NOMO-1 treated with dmso at 0.1 percent for 144 hours (cell line): ENCODE measurements around the gene ASPG.

ENCODE experiments used
- DNase-seq: peaks from one replicate; lab custom pipeline; 2025; ENCODE audit not compliant: unreplicated experiment; lab: John Stamatoyannopoulos, UW

ASPG gene

DNA sequence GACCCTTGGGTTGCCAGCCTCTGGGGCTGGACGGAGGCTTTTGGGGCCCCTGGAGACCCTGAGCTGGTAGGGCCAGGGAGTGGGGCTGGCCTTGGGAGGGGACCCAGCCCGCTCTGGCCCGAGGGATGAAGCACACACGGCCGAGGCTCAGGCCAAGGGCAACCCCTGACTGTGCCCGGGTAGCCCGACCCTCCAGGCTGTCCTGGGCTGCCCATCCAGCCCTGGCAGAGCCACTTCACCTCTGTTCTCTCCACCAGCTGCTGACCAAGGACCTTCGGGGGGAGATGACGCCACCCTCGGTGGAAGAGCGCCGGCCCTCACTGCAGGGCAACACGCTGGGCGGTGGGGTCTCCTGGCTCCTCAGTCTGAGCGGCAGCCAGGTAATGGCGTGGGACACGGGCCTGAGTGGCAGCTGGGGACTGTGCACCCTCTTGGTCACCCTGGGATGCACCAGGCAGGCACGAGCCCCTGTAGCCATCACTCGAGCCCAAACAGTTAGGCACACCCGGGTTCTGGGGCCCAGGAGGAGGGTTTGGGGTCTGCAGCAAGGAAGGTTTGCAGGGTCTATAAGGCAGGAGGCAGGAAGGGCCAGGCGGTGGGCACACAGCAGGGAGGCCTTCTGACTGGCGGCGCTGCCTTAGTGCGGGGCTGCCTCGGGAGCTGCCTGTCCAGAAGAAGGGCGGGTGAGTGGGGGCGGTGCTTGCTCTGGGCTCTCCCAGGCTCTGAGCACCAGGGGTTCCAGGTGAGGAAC lies 19.7 kb downstream of the ASPG start:
- no peak for DNase-seq

DNA sequence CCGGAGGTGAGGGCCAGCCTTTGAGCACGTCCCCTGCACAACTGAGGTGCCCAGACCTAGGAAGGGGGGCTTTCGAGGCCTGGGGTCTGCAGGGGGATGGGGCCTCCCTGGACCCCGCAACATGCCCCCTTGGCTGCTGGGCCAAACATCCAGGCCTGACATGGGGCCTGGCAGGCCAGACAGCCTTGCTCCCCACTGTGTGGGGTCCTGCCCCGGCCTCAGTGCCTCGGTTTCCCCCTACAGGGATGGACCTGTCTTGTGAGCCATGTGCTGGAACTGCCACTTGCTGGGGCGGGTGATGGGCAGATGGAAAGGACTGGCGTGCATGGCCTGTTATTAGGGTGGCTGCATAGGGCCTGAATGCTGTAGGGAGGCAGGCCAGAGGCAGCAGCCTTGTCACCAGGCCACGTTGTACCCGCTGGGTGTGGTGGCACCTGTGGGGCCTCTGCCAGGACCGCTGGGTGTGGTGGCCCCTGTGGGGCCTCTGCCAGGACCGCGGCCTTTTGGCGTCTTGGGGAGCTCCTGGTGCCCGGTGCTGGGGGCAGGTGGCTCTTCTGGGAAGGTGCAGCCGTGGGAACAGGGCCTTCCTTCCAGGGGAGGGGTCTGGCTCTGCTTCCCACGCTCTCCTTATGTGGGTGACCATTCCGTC lies 20.4 kb downstream of the ASPG start:
- DNase-seq: no peak

DNA sequence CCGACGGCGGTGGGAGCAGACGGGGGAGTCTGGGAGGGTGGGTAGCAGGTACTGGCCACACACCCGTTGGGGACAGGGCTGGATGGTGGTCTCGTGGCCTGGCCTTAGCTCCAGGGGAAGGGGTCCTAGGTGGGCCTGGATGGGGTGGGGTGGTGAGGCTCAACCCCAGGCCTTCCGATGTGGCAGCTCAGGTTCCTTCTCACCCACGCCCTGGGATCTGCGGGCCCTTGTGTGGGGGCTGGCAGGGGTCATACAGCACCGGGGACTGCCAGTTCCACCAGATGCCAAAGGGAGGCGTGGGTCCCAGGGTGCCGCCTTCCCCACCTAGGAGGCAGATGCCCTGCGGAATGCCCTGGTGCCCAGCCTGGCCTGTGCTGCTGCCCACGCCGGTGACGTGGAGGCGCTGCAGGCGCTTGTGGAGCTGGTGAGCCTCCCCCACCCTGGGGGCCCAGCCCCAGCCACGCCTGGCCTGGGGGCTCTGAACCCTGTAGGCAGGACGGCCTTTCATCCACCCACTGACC lies 21.0 kb downstream of the ASPG start:
- no peak for DNase-seq

DNA sequence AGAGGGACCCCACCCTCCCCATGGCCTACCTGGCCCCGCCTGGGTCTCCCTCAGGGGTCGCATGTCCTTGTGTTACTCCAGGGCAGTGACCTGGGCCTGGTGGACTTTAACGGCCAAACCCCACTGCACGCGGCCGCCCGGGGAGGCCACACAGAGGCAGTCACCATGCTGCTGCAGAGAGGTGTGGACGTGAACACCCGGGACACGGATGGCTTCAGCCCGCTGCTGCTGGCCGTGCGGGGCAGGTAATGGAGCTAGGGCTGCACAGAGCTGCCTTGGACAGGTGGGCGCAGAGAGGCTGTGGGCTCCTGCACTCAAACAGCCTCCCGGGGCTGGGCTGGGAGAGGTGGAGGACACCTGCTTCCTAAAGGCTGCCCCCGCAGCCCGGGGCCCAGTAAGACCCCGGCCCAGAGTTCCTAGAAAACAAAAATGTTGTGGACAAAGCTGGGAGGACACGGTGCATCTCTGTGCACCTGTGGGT lies 21.6 kb downstream of the ASPG start:
- no peak for DNase-seq

DNA sequence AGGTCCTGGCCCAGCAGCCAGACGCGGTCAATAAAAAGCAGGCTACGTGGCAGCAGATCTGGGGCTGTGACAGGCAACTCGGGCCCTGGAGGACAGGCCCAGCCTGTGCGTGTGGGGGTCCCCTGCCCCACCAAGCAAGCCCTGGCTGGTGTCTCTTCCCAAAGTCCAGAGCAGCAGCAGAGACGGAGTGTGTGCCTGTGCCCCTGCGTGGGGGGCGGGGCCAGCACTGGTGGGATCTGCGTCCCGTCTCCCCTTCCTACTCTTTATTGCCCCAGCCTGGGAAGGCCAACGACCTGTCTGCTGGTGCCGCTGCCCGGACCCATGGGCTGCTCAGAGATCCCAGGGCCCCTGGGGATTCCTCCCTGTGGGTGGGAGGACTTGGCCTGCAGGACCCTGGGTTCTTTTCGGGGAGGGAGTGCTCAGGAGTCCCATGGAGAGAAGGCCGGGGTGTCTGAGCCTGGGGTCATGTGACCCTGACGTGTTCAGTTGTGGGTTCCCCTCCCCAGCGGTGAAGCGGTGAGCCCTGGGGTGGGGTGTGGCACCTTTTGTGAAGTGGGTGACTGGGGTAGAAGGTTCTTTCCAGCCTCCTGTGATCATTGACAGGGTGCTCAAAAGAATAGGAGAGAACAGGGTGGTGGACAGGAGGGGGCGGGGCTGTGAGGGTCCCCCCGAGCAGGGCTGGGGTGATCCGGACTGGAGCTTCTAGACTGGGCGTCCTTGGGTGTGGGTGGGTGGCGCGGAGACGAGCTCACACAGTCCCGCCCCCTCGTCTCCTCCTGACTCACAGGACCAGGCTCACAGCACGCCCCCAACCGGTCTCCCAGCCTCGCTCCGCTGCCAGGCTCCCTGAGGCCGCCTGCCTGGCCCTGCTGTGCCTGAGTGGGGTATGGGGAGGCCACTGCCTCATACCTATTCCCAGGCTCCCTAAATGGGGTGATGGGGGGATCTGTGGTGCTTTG lies 22.4 kb downstream of the ASPG start:
- DNase-seq: no peak

DNA sequence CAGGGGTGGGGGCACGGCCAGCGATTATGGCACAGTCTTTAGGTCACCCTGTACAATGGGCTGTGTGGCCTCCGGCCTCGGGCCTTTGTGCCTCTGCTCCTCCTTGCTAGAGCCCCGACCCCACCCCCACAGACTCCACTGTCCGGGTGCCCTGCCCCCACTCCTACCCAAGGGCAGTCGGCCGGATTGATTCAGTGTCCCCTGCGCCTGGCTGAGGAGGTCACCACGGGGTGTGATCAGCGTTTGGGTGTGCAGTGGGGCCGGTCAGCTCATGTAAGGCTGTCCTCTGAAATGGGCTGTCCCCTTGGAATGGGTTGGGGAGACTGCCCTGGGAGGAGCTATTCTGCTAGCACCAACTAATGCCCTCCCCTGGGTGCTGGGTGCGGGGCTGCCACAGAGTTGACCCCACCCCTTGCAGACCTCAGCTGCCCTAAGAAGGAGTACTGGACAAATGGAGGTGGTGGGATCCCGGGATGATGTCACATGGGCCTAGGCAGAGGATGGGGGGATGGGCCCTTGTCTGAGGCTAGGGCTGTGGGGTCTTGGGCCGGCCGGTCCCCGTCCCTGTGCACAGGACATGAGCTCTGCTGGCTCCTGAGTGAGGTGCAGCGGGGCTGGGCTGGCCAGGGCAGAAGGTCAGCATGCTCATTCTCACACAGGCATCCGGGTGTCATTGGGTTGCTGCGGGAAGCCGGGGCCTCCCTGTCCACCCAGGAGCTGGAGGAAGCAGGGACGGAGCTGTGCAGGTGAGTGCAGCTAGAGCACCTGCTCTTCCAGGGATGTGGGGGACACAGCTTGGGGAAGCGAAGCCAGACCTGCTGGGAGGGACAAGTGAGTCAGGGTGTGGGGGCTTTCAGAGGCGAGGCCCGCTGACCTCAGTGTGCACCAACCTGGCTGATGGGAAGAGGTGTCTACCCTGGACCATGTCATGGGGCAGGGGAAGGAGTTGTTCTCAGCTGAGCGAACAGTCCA lies 23.4 kb downstream of the ASPG start:
- DNase-seq: no peak

DNA sequence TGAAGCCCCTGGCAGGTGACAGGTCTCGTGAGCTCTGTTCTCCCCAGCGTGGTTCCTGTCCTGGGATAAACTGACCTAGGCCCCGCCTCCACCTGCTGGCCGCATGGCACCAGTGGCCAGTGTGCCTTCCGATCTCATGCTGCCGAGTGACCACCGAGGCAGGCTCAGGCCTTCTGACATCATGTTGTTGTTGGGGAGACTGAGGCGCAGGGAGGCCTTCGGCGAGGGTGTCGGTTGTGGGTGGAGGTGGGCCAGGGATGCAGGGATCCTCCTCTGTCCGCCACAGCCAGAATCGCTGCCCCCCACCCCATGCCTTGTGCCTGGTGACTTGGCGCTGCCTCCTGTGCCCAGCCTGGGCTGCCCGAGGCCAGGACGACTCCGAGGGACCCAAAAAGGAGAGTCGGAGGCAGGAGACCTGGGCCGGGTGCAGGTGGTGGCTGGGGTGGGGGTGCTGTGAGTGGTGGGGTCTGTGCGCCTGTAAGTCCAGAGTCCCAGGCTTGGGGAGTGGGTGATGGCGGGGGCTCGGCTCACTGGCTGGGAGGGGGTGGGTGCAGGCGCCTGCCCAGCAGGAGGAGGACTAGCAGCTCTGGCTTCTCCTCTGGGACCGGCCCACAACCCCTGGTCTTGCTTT lies 24.3 kb downstream of the ASPG start:
- DNase-seq: no peak

DNA sequence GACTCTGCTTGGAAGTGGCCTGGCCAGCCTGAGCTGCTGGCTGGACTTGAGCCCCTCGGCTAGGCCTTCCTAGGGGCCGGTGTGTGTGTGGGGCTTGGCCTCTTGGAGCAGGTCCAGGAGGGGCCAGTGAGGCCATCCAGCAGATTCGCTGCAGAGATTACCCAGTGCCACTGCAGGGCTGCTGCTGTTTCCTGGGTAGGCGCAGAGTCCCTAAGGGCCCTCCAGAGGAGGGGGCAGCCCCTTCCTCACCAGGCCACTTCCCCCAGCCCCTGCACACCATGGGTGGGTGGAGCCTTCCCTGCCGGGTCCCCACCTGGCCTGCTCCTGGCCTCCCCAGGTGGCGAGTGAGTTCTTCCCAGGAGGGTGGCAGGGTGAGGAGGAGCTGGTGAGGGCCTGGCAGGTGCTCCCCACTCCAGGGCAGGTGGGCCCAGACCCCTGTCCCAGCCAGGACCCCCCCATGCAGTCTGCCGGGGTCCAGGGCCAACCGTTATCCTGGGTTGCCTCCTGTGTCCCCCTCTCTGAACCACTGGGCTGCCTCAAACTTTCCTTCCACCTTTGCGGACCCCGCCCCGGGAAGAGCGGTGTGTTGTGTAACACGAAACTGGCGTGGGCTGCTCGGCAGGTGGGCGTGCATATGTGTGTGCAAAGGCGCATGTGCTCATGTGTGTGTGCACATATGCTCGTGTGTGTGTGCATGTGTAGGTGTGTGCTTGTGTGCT lies 25.1 kb downstream of the ASPG start:
- DNase-seq: no peak

DNA sequence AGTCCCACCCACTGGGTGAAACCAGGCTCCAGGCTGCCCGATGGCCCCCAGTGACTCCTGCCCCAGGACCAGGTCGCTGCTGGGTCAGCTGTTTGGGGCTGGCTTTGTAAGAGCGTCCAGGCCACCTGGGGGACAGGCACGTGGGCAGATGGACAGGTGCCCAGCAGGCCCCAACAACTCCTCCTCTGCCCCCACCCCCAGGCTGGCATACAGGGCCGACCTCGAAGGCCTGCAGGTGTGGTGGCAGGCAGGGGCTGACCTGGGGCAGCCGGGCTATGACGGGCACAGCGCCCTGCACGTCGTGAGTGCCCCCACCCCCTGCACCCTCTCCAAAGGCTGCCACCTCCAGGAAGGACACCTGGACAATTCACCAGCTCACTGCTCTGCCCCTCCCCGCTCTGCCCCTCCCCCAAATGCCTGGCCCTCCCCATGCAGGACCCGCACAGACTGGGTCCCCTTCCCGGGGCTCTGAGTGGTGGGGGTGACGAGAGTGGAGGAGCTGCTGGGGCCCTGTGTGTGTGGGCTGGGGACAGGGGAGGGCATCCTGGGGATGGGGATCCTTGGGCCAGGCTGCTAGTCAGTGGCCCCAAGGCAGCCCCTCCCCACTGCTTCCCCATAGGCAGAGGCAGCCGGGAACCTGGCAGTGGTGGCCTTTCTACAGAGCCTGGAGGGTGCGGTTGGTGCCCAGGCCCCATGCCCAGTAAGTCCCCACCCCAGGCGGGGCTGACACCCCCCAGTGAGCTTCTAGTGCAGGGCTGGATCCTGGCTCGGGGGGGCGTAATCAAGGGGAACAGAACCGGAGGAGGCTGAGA lies 26.0 kb downstream of the ASPG start:
- no peak for DNase-seq

DNA sequence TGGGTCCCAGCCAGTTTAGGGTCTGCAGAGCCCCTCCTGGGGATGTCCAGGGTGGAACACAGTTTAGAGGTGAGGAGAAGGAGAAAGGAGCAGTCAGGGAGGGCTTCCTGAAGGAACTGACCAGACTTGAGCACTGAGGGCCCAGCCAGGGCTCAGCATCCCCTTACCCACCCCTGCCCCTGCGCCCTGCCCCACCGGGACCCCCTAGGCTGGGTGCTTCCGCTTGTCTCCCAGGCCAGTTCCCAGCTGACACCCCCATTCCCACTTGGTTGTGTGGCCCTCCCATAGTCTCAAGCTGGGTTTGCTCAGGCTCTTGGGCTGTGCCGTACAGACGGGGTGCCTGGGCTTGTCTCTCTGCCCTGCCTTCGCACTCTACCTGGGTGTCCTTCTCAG lies 26.6 kb downstream of the ASPG start:
- DNase-seq: no peak

DNA sequence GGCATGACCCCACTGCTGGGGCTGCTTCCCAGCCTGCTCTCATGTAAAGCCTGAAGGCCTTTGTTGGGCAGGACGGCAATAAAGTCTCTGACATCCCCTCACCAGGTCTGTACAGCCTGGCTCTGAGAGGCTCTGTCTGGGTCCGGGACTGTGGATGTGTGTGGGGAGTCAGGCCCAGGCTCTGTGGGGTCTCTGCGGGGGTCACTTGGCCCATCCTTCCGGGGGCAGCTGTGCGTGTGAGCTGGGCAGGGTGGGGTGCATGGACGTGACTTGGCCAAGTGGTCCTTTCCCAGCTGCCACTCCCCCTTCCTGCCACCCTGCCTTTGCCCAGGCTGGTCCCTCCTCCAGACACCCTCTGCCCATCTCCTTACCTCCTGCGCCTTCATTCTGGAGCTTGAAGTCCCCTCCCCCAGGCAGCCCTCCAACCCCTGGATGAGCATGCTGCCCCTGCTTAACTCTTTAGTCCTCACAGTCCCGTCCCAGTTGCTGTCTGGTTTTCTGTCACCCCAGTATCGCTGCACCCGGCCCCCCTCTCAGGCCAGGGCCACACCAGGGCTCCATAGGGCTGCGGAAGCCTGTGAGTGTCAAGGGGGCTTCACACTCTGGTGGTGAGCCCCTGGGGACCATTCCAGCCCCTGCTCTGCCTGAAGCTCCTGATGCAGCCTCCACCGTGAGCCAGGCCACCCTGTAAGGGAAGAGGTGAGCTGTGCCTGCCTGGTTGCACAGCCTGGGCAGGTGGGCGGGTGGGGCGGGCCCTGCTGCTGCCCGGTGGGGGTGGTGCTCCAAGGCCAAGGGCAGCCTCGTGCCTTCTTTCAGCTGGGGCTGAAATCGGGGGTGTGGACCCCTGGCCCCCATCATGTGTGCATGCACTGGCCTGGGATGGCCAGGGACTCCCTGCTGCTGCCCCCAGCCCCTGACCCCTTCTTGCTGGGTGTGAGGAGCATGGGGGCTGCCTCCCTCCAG lies 27.4 kb downstream of the ASPG start:
- no peak for DNase-seq

DNA sequence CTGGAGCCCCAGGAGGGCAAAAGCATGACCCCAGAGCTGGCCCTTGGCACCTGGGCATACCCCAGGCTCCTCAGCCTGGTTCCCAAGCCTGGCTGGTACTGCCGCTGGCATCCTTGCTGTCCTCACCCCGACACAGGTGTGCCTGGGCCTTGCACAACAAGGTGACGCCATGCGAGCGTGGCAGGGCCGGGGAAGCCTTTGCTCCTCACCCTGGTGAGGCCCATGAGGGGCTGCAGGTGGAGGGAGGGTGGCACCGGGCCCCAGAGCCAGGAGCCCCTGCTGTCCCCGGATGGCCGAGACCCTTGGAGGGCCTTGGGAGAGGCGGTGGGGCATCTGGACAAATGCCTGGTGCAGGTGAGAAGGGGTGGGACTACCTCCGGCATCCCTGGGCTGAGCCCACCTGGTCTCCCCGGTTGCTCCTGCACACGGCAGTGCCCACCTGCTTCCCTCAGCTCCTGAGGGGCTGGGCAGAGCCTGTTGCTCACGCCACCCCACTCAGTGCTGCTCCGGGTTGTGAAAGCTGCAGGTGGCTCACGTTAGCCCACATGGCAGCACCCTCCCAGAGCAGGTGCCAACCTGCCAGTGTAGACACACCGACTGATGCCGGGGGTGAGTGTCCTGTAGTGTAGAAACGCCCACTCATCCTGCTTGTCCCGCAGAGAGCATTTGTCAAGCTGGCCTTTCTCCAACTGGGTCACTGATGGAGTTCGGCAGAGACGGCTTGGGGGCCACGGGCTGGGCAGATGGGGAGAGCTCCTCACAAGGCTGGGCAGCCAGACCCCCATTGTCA lies 28.3 kb downstream of the ASPG start:
- DNase-seq: no peak

DNA sequence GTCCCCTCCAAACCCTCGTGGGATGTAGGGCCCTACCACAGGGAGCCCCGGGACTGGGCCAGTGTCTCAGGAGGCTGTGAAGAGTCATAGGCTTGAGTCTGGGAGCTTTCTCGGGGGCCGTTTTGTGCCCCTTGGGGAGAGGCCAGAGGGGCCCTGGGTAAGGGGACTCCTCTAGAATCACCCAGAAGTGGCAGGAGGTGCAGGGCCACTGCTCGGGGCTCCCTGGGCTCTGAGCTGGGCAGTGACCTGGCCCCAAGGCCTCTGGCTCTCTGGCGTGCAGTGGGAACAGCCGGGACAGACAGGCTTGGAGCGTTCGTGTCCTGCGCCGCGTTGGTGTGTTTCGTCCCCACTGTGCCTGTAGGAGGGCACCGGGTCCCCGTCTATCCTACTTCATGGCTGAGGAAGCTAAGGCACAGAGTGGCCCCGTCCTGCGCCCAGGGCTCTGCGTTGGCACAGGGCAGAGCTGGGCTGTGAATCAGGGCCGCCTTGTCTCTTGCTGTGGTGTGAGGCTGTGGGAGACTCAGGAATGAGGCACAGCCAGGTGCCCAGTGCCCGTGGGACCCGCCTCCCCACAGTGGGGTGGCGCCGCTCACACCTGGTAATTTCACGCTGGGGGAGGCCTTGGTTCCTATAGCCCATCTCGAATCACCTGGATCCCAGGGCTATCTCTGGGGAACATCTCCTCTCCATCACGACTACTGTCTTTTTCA lies 29.1 kb downstream of the ASPG start:
- no peak for DNase-seq

DNA sequence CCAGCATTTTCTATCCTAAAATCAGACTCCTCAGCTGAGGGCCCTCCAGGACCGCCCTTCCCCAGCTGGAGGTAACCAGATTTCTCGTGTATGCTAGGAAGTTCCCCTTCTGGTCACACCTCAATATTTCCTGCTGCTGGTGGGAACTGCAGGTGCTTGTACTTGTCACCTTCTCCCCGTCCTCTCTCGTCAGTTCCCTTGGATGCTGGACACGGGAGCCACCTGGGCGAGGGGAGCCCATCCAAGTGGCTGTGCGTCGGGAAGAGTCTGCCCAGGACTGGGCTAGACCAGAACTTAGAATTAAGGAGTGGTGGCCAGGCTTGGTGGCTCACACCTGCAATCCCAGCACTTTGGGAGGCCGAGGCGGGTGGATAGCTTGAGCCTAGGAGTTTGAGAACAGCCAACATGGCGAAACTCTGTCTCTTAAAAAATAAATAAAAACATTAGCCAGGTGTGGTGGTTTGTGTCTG lies 29.7 kb downstream of the ASPG start:
- DNase-seq: no peak

DNA sequence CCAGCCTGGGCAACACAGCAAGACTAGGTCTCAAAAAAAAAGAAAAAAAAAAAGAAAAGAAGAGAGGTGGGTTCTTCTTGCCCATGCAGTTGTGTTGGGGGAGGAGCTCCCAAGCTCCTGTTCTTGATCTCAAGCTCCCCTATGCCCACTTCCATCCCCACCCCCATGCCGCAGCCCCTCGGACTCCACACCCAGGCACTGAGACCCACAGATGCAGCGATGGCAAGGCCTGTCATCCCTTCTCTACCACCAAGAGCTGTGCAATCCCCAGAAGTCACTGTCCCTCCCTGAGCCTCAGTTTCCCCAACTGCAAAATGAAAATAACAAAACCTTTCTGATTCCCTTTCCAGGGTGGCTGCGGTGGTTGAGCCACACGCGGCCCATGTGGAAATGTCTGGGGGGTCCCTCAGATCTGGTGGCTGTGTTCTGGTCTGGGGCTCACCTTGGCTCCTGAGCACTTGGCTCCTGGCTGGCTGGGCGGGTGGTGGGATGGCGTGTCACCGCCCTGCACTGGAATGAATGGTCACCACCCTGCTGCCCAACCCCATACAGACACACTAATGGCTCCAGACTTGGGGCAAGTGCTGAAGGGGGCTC lies 30.3 kb downstream of the ASPG start:
- no peak for DNase-seq
